C1 segment of cervical spinal cord (tissue), 14 donors: ENCODE measurements around the gene FNIP2.
"Not testable (repeated sequence)": the region's sequence is repeated elsewhere in the genome, so short reads cannot be mapped to it uniquely, and the experiment has no call there.

Experiments used
- DNase-seq, 14 donors: peaks; one replicate each; lab custom pipeline; 2025; lab: John Stamatoyannopoulos, UW

Gene FNIP2

DNA sequence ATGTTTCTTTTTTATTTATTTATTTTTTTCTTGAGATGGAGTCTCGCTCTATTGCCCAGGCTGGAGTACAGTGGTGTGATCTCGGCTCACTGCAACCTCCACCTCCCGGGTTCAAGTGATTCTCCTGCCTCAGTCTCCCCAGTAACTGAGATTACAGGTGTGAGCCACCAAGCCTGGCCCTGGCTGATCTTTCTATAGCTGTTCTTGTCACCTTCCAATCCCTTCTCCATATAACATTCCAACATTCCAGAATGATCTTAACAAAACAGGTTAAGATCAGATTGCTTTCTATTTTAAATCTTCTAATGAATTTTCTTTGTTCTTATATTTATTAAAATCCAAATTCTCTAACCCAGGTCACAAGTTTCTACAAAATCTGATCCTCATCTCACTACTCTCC is 188.1 kb downstream of the FNIP2 start:
- DNase-seq = not testable (repeated sequence)
